SU-DHL-6 (cell line): Measurements from ENCODE around the gene DDX24.

Source experiments
- EZH2phosphoT487 ChIP-seq: fragments of 200-600 bp; sonication (generic), shearing (Covaris generic); conservative IDR thresholded peaks from 2 replicates; pipeline ENCODE4 v1.6.1; 2018; ENCODE audit warnings: mild to moderate bottlenecking, antibody characterized with exemption, low read length, moderate library complexity, mixed read lengths
- TF ChIP-seq, protein P1 (sequence below): fragments of 200-600 bp; sonication (generic); IDR thresholded peaks from one replicate; pipeline ENCODE4 v1.5.1; 2017; ENCODE audit warnings: antibody characterized with exemption, mild to moderate bottlenecking, low read length, moderate library complexity; ENCODE audit not compliant: insufficient read depth, poor library complexity, severe bottlenecking

DNA sequence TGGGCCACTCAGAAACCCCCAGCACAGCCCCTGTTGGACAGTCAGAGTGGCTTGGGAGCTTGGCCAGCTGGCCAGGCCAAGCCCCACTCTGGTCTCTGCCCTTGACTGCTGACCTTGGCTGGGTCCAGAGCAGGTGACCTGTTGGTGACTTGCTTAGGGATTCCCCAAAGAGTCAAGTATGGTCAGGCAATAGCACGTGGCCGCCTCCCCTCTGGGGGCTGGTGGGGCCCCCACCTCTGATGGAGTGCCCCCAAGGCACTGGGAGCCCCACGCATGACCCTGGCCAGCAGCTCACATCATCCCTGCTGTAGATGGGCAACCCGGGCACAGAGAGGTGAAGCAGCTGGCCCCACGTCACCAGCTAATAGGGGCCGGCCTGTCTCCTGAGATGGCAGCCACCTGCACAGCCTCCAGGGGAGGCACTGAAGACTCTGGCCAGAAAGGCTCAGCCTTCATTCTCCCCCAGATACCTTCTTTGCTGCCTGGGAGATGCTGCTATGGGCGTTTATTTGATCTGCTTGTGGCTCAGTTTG lies 82.1 kb downstream of the DDX24 start:
- TF ChIP-seq, protein P1, sequence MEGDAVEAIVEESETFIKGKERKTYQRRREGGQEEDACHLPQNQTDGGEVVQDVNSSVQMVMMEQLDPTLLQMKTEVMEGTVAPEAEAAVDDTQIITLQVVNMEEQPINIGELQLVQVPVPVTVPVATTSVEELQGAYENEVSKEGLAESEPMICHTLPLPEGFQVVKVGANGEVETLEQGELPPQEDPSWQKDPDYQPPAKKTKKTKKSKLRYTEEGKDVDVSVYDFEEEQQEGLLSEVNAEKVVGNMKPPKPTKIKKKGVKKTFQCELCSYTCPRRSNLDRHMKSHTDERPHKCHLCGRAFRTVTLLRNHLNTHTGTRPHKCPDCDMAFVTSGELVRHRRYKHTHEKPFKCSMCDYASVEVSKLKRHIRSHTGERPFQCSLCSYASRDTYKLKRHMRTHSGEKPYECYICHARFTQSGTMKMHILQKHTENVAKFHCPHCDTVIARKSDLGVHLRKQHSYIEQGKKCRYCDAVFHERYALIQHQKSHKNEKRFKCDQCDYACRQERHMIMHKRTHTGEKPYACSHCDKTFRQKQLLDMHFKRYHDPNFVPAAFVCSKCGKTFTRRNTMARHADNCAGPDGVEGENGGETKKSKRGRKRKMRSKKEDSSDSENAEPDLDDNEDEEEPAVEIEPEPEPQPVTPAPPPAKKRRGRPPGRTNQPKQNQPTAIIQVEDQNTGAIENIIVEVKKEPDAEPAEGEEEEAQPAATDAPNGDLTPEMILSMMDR, result no peak
- TF ChIP-seq EZH2phosphoT487, result no peak
